Endothelial cell of umbilical vein (primary cell): ENCODE data around the gene ADGRD1. TPM values are rescaled to one million over a fixed set of nuclear protein-coding genes. Genes with fewer than 3 reads are reported as not detected.

Experiments
- BruUV-seq: library from RNA; stranded (reverse); fragments of 400-500 nt; replicated peaks from 2 replicates; lab custom pipeline; 2021; lab: Mats Ljungman, UMichigan
- CTCF ChIA-PET: fragments of 300-600, 350-600 bp; sonication (Branson Sonifier 250); formaldehyde crosslinking; loops from one replicate; lab custom pipeline; 2021; ENCODE audit warnings: antibody characterized with exemption, inconsistent platforms; lab: Charles Lee
- POLR2A ChIA-PET: fragments of 300-600, 350-600 bp; sonication (Branson Sonifier 250); formaldehyde crosslinking; loops from one replicate; lab custom pipeline; 2021; ENCODE audit warnings: antibody characterized with exemption, inconsistent platforms; lab: Charles Lee
- DNase-seq: peaks from one replicate; pipeline ENCODE4 v3.0.0-alpha.2; 2011; ENCODE audit warnings: low read depth, low spot score
- FAIRE-seq: peaks from 2 replicates; lab custom pipeline; 2011; peaks lifted over from hg19 to GRCh38; lab: Jason Lieb, UNC
- H2AFZ ChIP-seq: 2 replicates; pipeline ENCODE4 v1.6.0; 2012; ENCODE audit warnings: low read depth, low read length, control low read depth, inconsistent platforms
- H3K27ac ChIP-seq: 2 replicates; pipeline ENCODE4 v1.5.1; 2011; ENCODE audit warnings: low read depth, mild to moderate bottlenecking, control low read depth, low read length, moderate library complexity; ENCODE audit not compliant: insufficient read depth
- H3K27me3 ChIP-seq, 2 experiments: 2 replicates each; pipeline versions ENCODE4 v1.6.0 to v1.6.1; 2011; ENCODE audit warnings: low read length in 2 of 2, mixed read lengths in 1 of 2; ENCODE audit not compliant: control insufficient read depth in 2 of 2, insufficient read depth in 2 of 2
- H3K36me3 ChIP-seq, 2 experiments: 2 replicates in 1 of 2; 3 replicates in 1 of 2; pipeline ENCODE4 v1.5.1; 2011; ENCODE audit warnings: low read length in 2 of 2, mild to moderate bottlenecking in 1 of 2, moderate library complexity in 1 of 2; ENCODE audit not compliant: control insufficient read depth in 2 of 2, insufficient read depth in 2 of 2; ENCODE audit errors: extremely low read depth in 1 of 2
- H3K4me1 ChIP-seq: 3 replicates; pipeline ENCODE4 v1.5.1; 2011; ENCODE audit warnings: mild to moderate bottlenecking, low read length; ENCODE audit not compliant: control insufficient read depth, insufficient read depth; ENCODE audit errors: extremely low read depth
- H3K4me2 ChIP-seq: 2 replicates; pipeline ENCODE4 v1.6.1; 2011; ENCODE audit warnings: low read length, control low read depth, mixed read lengths; ENCODE audit not compliant: insufficient read depth
- H3K4me3 ChIP-seq, 3 experiments: fragments of 200-600 bp in 1 of 3; sonication (generic), shearing (Covaris generic) in 1 of 3; replicated peaks in 1 of 3; 2 replicates each; pipeline ENCODE4 v1.5.1; 2011 to 2016; ENCODE audit warnings: control low read depth in 3 of 3, low read length in 3 of 3, mild to moderate bottlenecking in 2 of 3, inconsistent platforms in 1 of 3, low read depth in 1 of 3, moderate library complexity in 1 of 3; ENCODE audit not compliant: insufficient read depth in 1 of 3
- H3K79me2 ChIP-seq: 2 replicates; pipeline ENCODE4 v1.6.0; 2012; ENCODE audit warnings: low read length, inconsistent platforms; ENCODE audit not compliant: control insufficient read depth, insufficient read depth
- H3K9ac ChIP-seq: replicated peaks from 2 replicates; pipeline ENCODE3; 2011; ENCODE audit warnings: low read length, control low read depth; ENCODE audit not compliant: insufficient read depth; ENCODE audit errors: extremely low read depth
- H3K9me1 ChIP-seq: replicated peaks from 3 replicates; pipeline ENCODE4 v1.6.0; 2011; ENCODE audit warnings: mild to moderate bottlenecking, low read length; ENCODE audit not compliant: control insufficient read depth, insufficient read depth; ENCODE audit errors: extremely low read depth
- H3K9me3 ChIP-seq: replicated peaks from 2 replicates; pipeline ENCODE4 v1.5.1; 2012; ENCODE audit warnings: low read length, inconsistent platforms; ENCODE audit not compliant: control insufficient read depth, insufficient read depth
- H4K20me1 ChIP-seq: replicated peaks from 2 replicates; pipeline ENCODE3; 2011; ENCODE audit warnings: mild to moderate bottlenecking, low read length; ENCODE audit not compliant: control insufficient read depth, insufficient read depth; ENCODE audit errors: extremely low read depth
- EZH2 ChIP-seq: IDR thresholded peaks from 2 replicates; pipeline ENCODE4 v1.6.1; 2012; ENCODE audit warnings: borderline replicate concordance, low read depth, mild to moderate bottlenecking, moderate library complexity, low read length, inconsistent platforms; ENCODE audit not compliant: severe bottlenecking
- GATA2 ChIP-seq: IDR thresholded peaks from 2 replicates; pipeline ENCODE4 v1.7.0; 2011; ENCODE audit warnings: low read depth, mild to moderate bottlenecking, moderate library complexity, mixed read lengths, low read length; ENCODE audit not compliant: insufficient read length, insufficient read depth
- JUN ChIP-seq: IDR thresholded peaks from 2 replicates; pipeline ENCODE4 v1.6.1; 2011; ENCODE audit warnings: borderline replicate concordance, low read depth; ENCODE audit not compliant: insufficient read length, insufficient read depth
- MYC ChIP-seq: IDR thresholded peaks from one replicate; pipeline ENCODE4 v1.6.1; 2011; ENCODE audit warnings: mild to moderate bottlenecking, low read depth, low read length
- POLR2A ChIP-seq: IDR thresholded peaks from 2 replicates; pipeline ENCODE4 v1.6.1; 2012; ENCODE audit warnings: low read depth, mild to moderate bottlenecking, control low read depth, low read length
- POLR2AphosphoS5 ChIP-seq: IDR thresholded peaks from 2 replicates; pipeline ENCODE4 v1.6.1; 2012; ENCODE audit warnings: low read depth, mild to moderate bottlenecking, control low read depth, low read length, moderate library complexity; ENCODE audit not compliant: insufficient read depth
- dilution Hi-C: fragments of 300-500 bp; cut with MboI; formaldehyde crosslinking; loops from one replicate; pipeline ENCODE4 v1.15.0; 2019; ENCODE audit warnings: low sequenced_read_pairs; ENCODE audit not compliant: extremely low pct_ligation_motif_present
- intact Hi-C: fragments of 100-400 bp; cut with micrococcal nuclease; formaldehyde crosslinking; loops from one replicate; pipeline ENCODE4 v1.10.0; 2022
- polyA plus RNA-seq, 4 experiments: library from polyadenylated mRNA; depleted of rRNA in 3 of 4; stranded (reverse) in 3 of 4; unstranded in 1 of 4; fragments of >200 nt; gene quantifications; 2 replicates each; pipeline versions ENCODE4 v1.2.1 to v1.2.3, GENCODE V29; 2011 to 2012; ENCODE audit warnings: missing spikeins in 1 of 4
- total RNA-seq: library from RNA; stranded (reverse); gene quantifications from 2 replicates; pipeline ENCODE4 v1.2.3, GENCODE V29; 2021
- TF ChIP-seq, protein P1 (sequence below), 2 donors: IDR thresholded peaks; 1 replicate in 1 of 2; 2 replicates in 1 of 2; pipeline ENCODE4 v1.5.1; 2011; ENCODE audit warnings: low read length in 2 of 2, mild to moderate bottlenecking in 2 of 2, moderate library complexity in 2 of 2, control low read depth in 1 of 2, inconsistent platforms in 1 of 2, low read depth in 1 of 2; ENCODE audit not compliant: insufficient read depth in 1 of 2; ENCODE audit errors: extremely low read depth in 1 of 2
- TF ChIP-seq, protein P2 (sequence below): IDR thresholded peaks from 2 replicates; pipeline ENCODE4 v1.6.1; 2011; ENCODE audit not compliant: insufficient read depth, insufficient read length

Gene ADGRD1
- total and polyA plus RNA-seq, 2 donors (not counting 3 experiments of a cell fraction or from before 2014, with no cell fraction given), result 0.07 TPM; not detected in 1

DNA sequence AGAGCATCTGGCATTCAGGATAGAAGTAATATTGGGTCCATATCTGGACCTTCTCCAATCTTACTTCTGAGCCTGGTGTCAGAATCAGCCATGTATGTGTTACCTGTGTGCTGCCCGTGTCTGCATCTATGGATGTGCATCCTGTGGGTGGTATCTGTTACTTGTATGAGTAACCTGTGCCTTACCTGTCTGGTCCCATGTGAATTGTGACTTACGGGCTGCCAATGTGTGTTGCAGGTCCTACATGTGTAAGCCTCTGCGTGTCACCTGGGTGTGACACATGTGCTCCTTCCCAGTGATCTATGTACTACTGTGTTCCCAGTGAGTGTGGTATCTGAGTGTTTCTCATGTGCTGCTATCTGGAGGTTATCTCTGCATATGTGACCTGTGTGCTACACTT, 208.4 kb downstream of the ADGRD1 start:
- no peak overlapping the region for H3K4me3 ChIP-seq
- H4K20me1 ChIP-seq, result no peaks in the 10 kb centered on the region
- no peak overlapping the region for H2AFZ ChIP-seq
- H3K79me2 ChIP-seq, result no peaks in the 10 kb centered on the region
- H3K27ac ChIP-seq, result no peak overlapping the region
- no peaks in the 10 kb centered on the region for H3K4me1 ChIP-seq
- no peak for DNase-seq
- TF ChIP-seq MYC (no peak), GATA2 (no peak), JUN (no peak), POLR2A (no peak), EZH2 (no peak), POLR2AphosphoS5 (no peak)
- TF ChIP-seq, protein P1, sequence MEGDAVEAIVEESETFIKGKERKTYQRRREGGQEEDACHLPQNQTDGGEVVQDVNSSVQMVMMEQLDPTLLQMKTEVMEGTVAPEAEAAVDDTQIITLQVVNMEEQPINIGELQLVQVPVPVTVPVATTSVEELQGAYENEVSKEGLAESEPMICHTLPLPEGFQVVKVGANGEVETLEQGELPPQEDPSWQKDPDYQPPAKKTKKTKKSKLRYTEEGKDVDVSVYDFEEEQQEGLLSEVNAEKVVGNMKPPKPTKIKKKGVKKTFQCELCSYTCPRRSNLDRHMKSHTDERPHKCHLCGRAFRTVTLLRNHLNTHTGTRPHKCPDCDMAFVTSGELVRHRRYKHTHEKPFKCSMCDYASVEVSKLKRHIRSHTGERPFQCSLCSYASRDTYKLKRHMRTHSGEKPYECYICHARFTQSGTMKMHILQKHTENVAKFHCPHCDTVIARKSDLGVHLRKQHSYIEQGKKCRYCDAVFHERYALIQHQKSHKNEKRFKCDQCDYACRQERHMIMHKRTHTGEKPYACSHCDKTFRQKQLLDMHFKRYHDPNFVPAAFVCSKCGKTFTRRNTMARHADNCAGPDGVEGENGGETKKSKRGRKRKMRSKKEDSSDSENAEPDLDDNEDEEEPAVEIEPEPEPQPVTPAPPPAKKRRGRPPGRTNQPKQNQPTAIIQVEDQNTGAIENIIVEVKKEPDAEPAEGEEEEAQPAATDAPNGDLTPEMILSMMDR (IDR thresholded peaks at IDR 0.05; ENCODE audit: extremely low read depth in 1 of 2, insufficient read depth in 1 of 2, low read depth in 1 of 2, low read length in 2 of 2), result no peak
- TF ChIP-seq, protein P2, sequence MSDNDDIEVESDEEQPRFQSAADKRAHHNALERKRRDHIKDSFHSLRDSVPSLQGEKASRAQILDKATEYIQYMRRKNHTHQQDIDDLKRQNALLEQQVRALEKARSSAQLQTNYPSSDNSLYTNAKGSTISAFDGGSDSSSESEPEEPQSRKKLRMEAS, result no peak
- FAIRE-seq, result no peak
- POLR2A ChIA-PET, result no interaction called here
- no peaks in the 10 kb centered on the region for H3K36me3 ChIP-seq
- no peak overlapping the region for H3K9ac ChIP-seq
- no peaks in the 10 kb centered on the region for H3K9me1 ChIP-seq
- H3K9me3 ChIP-seq, result no peaks in the 10 kb centered on the region
- no TSS peak for BruUV-seq
- no peaks in the 10 kb centered on the region for H3K27me3 ChIP-seq
- intact Hi-C loops (no loop called here), dilution Hi-C loops (no loop called here)
- CTCF ChIA-PET, result no interaction called here
- H3K4me2 ChIP-seq, result no peak overlapping the region
